ENCODE measurements around the gene CH25H.

- TF ChIP-seq CTCF (IDR thresholded peaks at IDR 0.05) = no peak
- TF ChIP-seq POLR2A (IDR thresholded peaks at IDR 0.05) = no peak
Observed at GRCh38 chr10:89164920-89165319, 42.2 kb downstream of the CH25H start.

All from heart left ventricle (tissue), 13 donors.